HK-2 (cell line): ENCODE data around the gene MPZL2.

Source experiments
- DNase-seq: peaks from one replicate; pipeline ENCODE4 v3.0.0-alpha.2; 2018; ENCODE audit not compliant: unreplicated experiment

MPZL2 gene

DNA sequence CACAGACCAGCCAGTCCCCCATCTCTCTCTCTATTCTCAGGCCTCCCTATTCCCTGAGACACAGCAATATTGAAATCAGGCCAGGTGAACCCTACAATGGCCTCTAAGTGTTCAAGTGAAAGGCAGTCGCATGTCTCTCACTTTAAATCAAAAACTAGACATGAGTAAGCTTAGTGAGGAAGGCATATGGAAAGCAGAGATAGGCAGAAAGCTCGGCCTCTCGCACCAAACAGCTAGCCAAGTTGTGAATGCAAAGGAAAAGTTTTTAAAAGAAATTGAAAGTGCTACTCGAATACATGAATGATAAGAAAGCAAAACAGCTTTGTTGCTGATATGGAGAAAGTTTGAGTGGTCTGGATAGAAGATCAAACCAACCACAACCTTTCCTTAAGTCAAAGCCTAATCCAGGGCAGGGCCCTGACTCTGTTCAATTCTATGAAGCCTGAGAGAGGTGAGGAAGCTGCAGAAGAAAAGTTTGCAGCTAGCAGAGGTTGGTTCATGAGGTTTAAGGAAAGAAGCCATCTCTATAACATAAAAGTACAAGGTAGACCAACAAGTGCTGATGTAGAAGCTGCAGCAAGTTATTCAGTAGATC is 19.8 kb upstream of the MPZL2 start:
- DNase-seq: no peak

DNA sequence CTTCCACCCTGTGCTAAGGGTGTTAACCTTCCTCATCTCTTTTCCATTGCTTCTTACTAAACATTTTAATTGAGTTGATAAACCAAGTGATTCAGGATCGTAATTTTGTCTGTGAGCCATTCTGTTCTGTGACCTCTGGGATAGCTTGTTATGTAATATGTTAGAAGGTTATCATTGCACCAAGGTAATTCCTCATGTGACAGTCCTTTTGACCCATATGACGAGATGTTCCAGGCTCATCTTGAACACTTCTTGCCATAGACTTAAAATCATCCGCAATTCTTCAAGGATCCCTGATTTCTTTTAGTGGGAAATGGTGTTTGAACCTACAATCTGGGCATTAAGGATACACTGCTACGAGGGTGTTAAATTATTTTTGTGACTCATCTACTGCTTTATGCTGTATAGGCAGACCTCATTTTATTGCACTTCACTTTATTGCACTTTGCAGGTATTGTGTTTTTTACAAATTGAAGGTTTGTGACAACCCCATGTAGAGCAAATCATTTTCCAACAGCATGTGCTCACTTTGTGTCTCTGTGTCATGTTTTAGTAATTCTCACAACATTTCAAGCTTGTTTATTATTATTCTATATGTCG is 19.0 kb upstream of the MPZL2 start:
- no peak for DNase-seq

DNA sequence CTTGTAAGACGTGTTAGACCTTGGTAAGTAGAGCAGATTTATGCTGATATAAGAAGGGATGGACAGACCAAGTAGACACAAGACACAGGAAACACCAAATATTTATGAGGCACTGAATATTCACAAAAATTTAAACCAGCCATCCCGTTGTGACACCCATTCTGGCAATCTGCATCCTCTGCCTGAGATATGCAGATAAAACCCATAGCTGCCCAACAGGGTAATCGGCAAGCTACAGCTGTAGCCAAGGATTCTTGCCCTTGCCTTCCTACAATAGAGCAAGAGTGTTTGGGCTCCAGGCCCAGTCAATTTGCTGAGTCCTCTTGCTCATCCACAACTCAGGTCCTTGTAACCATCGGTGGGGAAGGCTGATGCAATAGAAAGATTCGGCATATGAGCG is 18.5 kb upstream of the MPZL2 start:
- DNase-seq: no peak

DNA sequence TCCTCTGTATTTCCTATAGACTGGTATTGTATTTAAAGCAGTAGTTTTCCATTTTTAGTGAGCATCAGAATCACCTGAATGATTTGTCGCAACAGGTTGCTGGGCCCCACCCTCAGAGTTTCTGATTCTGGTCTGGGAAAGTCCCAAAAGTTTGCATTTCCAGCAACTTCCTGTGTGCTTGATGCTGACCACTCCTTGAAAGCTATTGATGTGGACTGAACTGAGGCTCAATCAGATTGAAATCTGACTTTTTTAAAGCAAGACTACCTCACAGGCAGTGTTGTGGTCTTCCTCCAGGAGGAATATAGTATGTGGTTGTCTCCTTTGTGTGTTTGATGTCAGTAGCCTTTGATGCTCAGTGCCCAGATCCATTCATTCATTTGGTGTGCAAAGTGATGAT is 17.2 kb upstream of the MPZL2 start:
- no peak for DNase-seq

DNA sequence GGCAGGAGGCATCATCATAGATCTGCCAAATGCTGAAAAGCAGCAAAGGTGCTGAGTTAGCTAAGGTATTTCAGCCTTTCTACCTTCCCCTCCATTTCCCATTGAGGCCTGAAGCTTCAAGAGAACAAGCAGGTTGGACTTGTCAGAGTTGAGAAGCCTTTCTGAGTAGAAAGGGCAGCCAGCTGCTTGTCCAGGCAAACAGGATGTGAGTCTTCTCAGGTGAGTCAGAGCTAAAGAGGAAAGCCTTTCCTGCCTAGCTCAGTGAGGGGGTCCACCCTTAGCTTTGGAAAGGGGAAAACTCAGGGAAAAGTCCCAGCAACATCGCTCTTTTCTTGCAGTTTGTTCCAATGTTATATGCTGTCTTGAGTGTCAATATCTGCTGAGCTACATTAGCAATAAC is 13.2 kb upstream of the MPZL2 start:
- no peak for DNase-seq

DNA sequence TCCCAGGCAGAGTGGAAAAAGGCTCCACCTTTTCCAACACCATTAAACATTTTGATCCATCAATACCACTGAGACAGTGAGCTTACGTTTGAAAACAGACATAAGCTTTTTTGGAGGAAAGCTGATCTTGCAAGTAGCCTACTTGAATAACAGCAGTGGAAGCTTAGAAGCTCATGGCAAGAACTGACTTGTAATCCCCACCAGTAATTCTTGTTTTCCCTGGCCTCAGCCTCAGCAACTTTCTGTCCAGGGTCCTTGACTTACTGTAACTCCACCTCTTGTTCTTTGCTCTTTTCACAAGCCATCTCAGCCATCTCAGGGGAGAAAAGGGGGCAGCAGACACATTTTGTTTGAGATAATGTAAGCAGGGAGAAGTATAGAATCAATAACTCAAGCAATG is 12.3 kb upstream of the MPZL2 start:
- DNase-seq: no peak

DNA sequence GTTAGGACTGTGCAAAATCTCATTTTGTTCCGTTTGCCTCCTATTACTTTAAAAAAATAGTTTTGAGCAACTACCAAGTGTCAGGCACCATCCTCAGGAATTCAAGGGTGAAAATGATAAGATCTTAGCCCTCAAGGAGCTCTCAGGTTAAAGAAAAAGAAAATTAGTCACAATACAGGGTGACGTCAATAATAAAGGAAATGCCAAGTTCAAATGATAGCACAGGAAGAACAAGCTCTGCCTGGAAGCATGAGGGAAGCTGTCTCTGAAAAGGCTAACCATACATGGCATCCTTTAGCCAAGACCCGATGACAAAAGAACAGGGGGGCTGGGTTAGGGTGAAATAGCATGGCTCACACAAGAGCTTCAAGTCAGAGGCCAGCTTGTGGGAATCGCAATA is 11.1 kb upstream of the MPZL2 start:
- no peak for DNase-seq

DNA sequence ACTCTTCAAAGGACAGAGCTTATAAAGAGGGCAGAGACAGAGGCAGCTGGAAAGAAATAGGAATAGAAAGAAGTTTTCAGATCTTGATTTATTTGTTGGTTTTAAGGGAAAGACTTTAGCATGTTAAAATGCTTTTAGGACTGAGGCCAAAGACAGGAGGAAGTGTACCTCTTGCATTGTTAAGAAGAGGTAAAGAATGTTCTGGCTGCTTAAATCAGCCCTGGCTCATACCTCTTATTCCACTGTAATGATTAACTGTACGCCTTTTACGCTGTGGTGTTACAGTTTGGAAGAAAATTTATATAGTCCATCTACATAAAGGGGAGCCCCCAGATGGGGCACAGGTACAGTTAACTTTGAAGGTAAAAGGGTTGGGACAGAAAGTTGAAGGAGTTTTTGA is 10.1 kb upstream of the MPZL2 start:
- no peak for DNase-seq

DNA sequence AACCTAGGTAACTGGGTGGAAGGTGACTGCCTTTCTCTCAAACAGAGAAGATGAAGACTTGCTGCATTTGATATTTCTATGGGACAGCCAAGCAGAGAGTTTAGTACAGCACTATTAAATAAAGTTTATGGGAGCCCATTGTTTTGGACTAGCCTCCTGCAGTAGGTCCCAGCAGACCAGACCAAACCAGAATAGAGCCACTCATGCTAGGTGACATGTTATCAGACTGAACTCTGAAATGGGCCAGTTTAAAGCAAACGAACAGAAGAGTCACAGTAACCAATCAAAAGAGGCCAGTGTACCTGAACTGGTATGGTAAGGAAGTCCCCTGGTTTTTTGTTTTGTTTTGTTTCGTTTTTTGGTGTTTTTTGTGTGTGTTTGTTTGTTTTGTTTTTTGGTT is 7.9 kb upstream of the MPZL2 start:
- DNase-seq: no peak

DNA sequence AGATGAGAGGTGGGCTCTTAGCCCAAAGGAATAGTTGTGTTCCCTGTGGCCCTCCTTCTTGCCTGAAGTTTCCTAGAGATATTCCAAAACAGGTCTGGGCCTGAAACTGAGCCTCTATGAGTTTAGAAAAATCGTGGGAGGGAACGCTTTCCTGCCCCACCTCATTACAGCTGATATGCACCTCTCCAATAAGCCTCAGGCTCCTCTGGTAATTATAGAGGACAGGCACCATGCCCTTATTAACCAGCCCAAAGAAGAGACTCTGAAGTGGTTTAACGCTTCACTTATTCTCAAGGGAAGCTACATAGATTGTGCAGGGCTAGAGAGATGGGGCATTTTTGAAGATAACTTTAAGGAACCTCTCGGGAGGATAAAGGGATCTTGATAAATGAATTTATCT is 3.4 kb upstream of the MPZL2 start:
- DNase-seq: no peak

DNA sequence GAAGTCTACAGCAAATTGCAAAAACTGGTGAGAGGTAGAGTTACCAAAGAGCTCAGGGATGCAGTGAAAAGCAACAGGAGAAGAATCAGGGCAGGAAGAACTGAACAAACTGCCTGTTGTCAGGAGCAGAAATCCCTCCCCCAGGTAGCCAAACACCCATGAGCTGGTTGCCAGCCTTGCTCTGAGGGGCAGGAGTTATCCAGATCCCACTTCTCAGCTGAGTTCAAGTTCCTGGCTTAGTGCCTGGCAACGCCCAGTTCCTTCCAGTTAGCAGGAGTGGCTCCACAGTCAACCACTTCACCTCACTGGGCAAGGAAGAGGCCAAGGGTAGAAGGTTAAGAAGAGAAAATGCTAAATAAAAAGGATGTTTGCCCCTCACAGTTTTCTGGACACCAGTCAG is 1.9 kb upstream of the MPZL2 start:
- DNase-seq: no peak

DNA sequence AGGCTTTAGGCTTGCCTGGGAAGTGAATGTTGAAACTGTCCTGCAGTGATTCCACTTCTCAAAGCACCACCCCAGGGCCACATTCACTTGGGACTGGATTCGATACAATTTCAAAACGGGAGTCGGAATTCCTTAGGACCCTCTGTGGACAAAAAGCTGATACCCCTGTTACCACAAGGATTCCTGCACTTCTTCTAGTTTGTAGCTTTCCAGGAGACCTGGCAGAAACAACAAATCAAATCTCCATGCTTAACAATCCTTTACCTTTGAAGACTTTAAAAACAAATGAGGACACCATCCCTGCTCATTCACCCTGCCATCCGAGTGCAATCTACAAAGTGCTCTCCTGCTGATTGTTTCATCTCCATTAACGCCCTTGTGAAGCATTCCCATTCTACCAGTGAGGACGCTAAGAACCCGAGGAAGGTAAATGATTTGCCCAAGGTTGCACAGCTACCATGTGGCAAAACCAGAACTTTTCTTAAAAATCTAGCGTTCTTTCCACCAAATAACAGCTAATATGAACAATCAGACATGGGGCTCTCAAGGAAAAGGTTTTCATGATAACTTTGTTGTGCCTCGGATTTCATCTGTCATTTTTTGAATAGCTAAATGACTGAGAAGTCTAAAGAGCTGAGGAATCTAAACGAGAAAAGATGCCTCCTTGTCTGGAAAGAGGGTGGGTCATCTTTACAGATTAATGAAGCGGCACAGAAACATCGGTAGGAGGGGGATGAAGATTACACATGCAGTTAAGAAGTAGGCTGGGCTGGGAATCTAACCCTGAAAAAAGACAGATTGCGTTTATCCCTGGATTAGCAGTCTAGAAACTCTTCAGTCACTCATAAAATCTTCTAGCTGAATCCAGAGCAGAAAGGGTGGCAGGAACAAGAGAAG is 720 bp upstream of the MPZL2 start:
- no peak for DNase-seq

DNA sequence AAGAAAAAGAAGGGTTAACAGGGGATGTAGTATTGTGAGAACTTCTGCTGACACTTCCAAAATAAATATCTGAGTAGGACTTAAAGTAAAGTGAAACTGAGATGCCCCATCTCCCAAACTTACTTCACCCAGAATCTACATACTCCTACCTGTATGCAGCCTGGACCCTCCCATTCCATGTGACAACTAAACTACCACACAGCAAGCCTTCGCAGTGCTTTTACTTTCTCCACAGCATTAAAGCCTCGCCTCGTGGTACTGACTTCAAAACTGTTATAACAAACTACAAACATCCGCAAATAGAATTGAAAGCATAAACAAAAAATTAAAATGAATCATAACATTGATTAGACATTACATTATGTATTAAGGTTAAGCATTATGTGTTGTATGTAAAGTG is 985 bp downstream of the MPZL2 start:
- DNase-seq: no peak

DNA sequence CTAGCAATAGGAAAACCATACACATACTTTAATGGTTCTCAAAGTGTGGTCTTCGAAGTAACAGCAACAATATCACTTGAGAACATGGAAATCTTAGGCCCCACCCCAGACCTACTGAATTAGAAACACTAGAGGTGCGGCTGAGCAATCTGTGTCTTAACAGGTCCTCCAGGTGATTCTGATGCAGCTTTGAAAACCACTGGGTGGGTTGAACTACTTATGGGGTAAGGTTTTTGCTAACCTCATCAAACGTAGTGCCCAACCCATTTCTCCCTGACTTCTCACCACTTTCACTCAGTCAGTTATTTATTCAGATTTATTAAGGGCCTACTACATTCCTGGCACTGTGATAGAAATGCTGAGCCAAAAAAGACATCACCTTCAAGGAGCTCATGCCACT is 3.7 kb downstream of the MPZL2 start:
- no peak for DNase-seq

DNA sequence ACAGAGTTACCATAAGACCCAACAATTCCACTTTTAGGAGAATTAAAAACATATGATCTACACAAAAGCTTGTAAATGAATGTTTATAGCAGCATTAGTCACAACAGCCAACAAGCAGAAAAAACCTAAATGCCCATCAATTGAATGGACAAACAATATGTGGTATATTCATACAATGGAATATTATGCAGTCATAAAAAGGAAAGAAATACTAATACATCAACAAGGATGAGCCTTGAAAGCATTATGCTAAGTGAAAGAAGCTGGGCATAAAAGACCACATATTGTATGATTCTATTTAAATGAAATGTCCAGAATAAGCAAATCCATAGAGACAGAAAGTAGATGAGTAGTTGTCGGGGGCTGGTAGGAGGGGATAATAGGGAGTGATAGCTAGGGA is 5.0 kb downstream of the MPZL2 start:
- DNase-seq: no peak

DNA sequence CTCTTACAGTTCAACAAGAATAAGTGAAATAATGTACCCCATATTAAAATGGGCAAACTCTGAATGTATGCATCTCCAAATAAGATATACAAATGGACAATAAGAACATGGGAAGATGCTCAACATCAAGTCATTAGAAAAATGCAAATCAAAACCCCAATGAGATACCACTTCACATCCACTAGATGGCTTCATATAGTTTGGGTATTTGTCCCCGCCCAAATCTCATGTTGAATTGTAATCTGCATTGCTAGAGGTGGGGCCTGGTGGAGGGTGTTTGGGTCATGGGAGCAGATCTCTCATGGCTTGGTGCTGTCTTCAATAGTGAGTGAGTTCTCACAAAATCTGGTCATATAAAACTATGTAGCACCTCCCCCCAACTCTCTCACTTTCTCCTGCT is 5.7 kb downstream of the MPZL2 start:
- no peak for DNase-seq

DNA sequence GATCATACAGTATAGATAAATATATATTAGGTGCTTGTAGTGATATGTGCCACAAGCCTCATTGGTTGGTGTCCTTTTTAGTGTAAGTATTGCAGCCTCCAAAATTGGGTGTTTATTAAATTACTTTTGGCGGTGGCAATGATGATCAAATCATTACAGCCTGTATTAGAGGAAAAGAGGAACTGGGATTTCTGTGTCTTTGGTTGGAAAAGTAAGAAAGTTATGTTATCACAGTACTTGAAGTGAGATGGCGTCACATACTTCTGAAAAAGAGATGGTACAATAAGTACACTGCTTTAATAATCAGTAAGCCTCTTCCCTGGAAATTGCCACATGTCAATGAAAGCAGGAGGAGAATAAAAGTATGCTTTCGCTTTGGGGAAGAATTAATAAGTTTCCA is 11.4 kb downstream of the MPZL2 start:
- no peak for DNase-seq

DNA sequence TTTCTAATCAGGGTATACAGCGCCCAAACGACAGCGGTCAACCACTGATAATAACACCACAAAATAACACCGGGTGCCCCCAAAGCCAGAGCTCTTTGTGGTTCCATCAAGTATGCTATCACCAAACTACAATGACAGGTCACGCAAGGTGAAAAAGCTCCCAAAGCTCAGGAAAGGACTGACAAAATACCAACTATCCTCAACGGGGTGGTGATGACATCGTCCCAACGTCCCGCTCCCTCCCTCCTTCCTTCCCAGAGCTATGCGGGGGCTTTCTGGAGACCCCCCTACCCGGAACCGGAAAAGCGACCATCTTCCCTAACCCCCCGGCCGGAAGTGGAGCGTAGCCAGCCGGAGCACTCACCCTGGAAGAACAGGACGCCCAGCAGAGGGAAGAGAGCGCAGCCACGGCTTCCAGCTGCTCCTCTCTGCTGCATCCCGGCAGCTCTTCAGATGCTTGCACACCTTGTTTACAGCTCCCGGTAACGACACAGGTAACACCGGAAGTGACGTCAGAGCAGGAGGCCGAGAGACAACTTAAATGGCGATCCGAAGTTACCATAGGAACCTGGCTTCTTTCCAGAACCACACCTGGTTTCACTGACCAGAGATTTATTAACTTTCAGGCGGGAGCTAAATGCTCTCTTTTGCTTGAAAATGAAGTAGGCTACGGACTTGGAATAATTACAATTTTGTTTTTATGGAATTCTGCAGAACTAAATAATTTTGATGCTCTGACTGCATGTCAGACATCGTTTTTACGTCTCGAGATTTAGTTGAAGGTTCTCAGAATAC is 12.0 kb downstream of the MPZL2 start, which contains the start of gene MPZL3:
Gene MPZL3 (minus strand): TSS at position 508 of the 795 bp plus-strand sequence. CDS start 71 bp downstream, at position 437.
- DNase-seq: peak; percentile 67

DNA sequence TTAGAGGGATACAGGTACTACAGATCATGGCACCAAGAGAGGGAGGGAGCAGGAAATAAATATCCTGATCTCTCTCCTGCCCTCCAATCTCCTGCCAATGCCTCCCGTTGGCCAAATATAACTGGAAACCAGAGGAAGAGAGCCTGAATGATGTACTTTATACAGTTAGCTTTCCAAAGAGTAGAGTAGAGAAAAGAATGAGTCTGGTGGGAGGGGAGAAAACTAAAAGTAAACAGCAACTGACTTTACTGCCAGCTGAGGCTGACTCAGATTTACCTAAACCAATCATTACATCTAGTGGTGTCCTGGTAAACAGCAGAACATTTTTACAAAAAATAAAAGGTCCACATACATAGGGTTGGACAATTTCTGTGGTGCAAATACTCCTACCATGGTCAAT is 17.1 kb downstream of the MPZL2 start:
- no peak for DNase-seq

DNA sequence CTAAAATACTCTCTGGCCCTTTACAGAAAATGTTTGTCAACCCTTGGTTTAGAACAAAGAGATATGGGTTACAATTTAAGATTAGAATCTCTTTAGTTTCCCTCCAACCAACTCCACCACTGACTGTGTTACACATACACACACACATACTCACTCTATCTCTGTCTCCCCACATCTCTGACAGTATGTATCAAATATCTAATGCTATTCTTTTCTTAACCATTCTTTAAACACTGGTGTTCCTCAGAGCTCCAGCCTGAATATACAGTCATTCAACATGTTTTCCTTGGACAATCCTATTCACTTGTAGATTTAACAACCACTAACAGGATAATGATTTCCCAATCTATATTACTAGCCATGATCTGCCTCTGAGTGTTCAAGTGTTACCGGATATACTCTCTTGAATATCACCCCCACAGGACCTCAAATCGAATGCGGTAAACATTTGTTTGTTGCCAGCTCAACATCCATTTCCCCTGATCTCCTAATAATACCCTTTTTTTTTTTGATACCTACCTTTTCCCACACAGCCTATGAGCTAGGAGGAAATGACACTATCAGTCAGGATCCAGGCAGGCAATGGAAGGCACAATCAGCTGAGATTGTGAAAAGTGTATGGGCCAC is 18.0 kb downstream of the MPZL2 start:
- no peak for DNase-seq

DNA sequence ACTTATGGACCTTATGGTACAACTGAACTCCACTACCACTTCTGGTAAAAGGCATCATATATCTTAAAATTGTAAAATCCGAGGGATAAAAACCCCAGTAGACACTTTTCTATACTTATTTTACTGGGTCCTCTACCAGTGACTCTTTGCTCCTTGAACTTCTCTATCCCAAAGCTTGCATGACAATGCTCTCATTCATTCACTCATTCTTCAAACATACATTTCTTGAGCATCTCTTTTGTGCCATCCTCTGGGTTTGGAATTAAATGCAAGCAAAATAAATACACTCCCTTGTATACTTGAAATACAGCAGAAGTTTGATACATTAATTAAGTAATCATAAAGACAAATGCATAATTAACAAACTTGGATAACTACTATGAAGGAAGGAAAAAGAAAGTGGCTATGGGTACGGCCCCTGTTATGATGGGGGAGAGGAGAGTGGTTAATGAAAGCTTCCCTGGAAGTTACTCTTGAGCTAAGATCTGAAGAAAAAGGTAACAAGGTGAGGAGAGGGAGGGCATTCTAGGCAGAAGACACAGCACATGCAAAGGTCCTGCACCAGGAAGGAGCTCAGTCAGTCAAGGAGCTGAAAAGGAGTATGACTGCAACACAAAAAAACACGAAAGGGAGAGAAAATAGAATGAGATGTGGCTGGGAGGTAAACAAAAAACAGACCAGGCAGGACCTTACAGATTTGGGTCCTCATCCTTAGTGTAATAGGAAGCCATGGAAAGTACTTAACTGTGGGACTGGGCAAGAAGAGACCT is 19.9 kb downstream of the MPZL2 start:
- DNase-seq: no peak
